ENCODE results near the gene MB.

Gene MB

DNA sequence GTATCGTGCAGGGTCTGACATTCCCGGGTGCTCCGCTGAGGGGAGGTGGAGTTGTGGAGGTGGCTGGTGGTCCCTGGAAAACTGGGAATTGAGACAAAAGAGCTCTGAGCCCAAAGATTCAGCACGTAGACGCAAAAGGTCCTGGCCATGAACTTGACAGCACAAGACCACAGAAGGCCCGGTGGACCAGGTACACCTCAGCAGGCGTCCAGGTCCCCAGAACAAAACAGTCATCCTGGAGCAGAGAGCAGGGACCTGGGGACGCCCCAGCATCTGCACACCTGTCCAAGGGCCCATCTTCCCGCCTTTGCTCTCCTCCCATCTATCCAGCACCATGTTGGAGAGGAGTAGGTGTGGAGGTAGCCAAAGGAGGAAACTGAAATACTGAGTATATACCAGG, 13.8 kb upstream of the MB start:
- TF ChIP-seq, protein P1, sequence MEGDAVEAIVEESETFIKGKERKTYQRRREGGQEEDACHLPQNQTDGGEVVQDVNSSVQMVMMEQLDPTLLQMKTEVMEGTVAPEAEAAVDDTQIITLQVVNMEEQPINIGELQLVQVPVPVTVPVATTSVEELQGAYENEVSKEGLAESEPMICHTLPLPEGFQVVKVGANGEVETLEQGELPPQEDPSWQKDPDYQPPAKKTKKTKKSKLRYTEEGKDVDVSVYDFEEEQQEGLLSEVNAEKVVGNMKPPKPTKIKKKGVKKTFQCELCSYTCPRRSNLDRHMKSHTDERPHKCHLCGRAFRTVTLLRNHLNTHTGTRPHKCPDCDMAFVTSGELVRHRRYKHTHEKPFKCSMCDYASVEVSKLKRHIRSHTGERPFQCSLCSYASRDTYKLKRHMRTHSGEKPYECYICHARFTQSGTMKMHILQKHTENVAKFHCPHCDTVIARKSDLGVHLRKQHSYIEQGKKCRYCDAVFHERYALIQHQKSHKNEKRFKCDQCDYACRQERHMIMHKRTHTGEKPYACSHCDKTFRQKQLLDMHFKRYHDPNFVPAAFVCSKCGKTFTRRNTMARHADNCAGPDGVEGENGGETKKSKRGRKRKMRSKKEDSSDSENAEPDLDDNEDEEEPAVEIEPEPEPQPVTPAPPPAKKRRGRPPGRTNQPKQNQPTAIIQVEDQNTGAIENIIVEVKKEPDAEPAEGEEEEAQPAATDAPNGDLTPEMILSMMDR (conservative IDR thresholded peaks at IDR 0.05; ENCODE audit: low read depth, low read length) = no peak

DNA sequence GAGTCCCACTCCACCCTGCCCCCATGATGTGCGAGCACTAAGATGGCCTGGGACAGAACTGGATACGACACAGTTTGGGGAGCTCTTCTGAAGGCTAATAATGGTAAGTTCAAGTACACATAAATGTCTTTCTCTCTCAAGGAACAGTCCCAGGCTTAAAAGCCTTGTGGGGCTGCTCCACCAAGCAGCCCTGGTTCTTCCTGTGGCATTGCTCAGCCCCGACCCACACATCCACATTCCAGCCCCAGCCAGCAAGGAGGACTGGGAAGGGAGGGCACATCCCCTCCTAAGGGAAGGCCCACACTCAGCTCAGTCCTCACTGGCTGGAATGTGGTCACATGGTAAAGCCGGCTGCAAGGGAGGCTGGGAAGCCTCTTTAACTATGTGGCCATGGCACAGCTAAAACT, 13.3 kb upstream of the MB start:
- H3K4me3 ChIP-seq (ENCODE audit: low read depth, low read length) = no peak overlapping the region
- DNase-seq (ENCODE audit: low read depth) = peak; percentile 31
- TF ChIP-seq, protein P1 (conservative IDR thresholded peaks at IDR 0.05; ENCODE audit: low read depth, low read length) = no peak

More for the DNA sequence above, 13.8 kb upstream of the MB start:
- no peak for DNase-seq (ENCODE audit: low read depth)
- no peak overlapping the region for H3K4me3 ChIP-seq (ENCODE audit: low read depth, low read length)

DNA sequence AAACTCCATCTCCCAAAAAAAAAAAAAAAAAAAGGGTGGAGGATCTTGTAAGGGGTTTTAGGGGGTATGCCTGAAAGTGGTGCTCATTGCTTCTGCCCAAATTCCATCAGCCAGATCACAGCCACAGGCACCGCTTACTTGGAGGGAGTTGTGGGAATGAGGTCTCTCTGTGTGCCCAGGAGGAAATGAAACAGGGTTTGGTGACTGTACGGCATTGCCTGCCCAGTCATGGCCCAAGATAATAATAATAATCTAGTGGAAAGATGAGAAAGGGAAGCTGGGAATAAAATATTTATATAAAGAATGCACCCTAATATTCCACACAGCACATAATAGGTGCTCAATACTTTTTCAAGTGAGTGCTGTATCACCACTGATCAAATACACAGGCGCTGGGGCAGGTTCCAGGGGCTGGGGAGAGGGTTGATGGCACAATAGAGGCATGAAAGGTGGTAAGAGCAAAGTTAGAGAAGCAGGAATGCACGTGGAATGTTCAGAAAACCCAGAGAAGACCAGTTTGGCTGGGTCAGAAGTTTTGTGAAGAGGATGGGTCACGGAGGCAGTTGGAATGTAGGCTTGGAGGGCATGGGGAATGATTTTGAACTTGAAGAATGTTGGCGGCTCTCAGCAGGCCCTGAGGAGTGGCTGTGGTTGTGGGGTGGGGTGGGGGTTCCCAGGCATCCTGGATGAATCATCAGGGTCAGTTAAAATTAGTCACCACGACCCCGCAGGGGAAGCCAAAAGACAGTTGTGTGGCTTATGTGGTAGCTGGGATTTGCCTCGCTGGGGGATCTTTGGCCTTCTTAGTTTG, 12.5 kb upstream of the MB start:
- no peak overlapping the region for H3K4me3 ChIP-seq (ENCODE audit: low read depth, low read length)
- DNase-seq (ENCODE audit: low read depth) = peak; percentile 98
- TF ChIP-seq, protein P1 (conservative IDR thresholded peaks at IDR 0.05; ENCODE audit: low read depth, low read length) = no peak

DNA sequence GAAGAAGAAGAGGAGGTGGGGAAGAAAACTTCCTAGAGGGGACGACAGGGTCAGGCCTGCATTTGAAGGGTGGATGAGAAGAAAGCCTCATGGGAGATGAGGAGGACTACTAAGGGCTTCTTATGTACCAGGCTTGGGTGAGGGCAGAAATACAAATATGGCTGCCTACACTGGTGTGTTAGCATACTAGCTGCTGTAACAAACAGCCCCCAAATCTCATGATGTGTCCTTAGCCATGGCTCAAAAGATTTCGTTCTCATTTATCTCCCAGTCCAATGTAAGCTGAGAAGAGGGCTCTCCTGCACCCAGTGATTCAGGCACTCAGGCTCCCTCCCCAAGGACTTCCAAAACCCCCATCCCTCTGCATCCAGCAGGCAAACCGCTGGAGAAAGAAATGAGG, 11.6 kb upstream of the MB start:
- TF ChIP-seq, protein P1 (conservative IDR thresholded peaks at IDR 0.05; ENCODE audit: low read depth, low read length) = no peak
- H3K4me3 ChIP-seq (ENCODE audit: low read depth, low read length) = no peak overlapping the region
- no peak for DNase-seq (ENCODE audit: low read depth)

DNA sequence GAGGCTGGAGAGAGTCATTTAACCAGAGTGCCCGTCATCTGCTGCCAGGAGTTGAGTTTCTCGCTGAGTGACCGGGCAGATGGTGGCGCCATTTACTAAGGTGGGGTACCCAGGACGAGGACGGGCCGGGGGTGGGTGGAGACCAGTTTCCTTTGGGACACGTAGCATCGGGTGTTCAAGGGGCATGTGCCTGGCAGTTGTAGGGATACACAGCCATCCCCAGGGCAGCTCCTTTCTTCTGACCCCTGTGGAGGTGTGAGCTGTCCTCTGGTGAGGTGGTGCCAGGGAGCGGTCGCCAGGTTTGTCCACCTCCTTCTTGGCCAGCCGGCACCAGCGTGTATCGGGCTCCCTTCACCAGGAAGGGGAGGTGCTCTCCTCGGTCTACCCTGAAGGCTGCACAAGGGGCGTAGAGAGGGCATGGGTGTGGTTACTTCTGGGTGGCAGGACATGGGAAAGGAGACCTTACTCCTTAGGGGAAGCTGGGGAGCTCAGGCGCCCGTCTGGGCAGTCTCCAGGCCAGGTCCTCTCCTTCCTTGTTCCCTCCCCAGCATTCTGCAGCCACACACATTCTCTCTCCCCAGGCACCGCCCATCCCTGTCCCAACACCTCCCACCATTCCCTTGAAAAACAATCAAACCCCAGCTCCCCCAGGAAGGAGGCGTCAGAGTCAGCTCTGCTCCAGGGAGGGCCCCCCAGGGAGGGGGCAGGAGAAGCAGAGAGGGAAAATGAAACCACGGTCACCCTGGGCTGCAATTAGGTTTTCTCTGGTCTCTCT, 10.3 kb upstream of the MB start:
- TF ChIP-seq, protein P1 (conservative IDR thresholded peaks at IDR 0.05; ENCODE audit: low read depth, low read length) = peak; percentile 64
- DNase-seq (ENCODE audit: low read depth) = peak; percentile 91
- peak overlapping the region; percentile 62 for H3K4me3 ChIP-seq (ENCODE audit: low read depth, low read length)

DNA sequence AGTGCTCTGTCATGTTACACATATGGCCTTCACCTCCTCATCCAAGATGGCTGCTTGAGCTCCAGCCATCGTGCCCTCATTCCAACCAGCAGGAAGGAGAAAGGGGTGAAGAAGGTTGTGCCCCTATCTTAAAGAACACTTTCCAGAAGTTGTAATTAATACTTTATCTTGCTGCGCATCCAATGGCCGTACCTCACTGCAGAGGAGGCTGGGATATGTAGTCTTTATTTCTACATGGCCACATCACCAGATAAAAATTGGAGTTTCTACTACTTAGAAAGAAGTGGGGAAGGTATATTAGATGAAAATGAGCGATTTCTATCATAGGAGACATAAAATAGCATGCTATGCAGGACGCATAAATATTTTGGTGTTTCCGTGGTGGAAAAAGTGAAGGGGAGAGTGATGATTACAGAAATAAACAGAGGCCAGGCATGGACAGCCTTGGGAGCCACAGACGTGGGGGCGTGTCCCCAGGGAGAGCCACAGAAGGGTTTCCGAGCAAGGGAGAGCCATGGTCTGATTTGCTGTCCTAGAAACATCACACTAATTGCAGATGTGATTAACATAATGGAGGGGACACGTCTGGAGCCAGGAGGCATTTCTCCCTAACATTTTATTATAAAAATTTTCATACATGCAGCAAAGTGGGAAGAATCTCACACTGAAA, 8.8 kb upstream of the MB start:
- no peak overlapping the region for H3K4me3 ChIP-seq (ENCODE audit: low read depth, low read length)
- TF ChIP-seq, protein P1 (conservative IDR thresholded peaks at IDR 0.05; ENCODE audit: low read depth, low read length) = no peak
- DNase-seq (ENCODE audit: low read depth) = no peak

Measured in choroid plexus epithelial cell (primary cell).